MCF 10A (cell line): ENCODE measurements around the gene EMILIN2. TPM values are rescaled to one million over a fixed set of nuclear protein-coding genes. Genes with fewer than 3 reads are reported as not detected.

ENCODE experiments used
- BruUV-seq: library from RNA; stranded (reverse); fragments of 400-500 nt; replicated peaks from 2 replicates; lab custom pipeline; 2021; lab: Mats Ljungman, UMichigan
- CTCF ChIA-PET: fragments of 300-600 bp; sonication (Branson Sonifier 250); formaldehyde crosslinking; extraction: SDS; loops from one replicate; lab custom pipeline; 2021; ENCODE audit warnings: antibody characterized with exemption, inconsistent platforms; lab: Yijun Ruan, JAX
- POLR2A ChIA-PET: fragments of 300-600, 350-650 bp; sonication (Branson Sonifier 250); formaldehyde crosslinking; extraction: SDS; loops from one replicate; lab custom pipeline; 2020; ENCODE audit warnings: antibody characterized with exemption, inconsistent platforms; lab: Yijun Ruan, JAX
- DNase-seq: peaks from one replicate; pipeline ENCODE4 v3.0.0-alpha.2; 2018; ENCODE audit not compliant: unreplicated experiment
- H3K27ac Mint-ChIP-seq: one replicate; pipeline ENCODE4 v1.8.0; 2022; ENCODE audit warnings: mild to moderate bottlenecking, low read depth, mixed read lengths; ENCODE audit not compliant: unreplicated experiment
- H3K27me3 Mint-ChIP-seq: one replicate; pipeline ENCODE4 v1.8.0; 2022; ENCODE audit warnings: mixed read lengths; ENCODE audit not compliant: insufficient read depth, unreplicated experiment
- H3K36me3 Mint-ChIP-seq: one replicate; pipeline ENCODE4 v1.8.0; 2022; ENCODE audit warnings: mild to moderate bottlenecking, moderate library complexity, mixed read lengths; ENCODE audit not compliant: insufficient read depth, unreplicated experiment
- H3K4me1 Mint-ChIP-seq: one replicate; pipeline ENCODE4 v1.8.0; 2022; ENCODE audit warnings: mixed read lengths; ENCODE audit not compliant: insufficient read depth, unreplicated experiment
- H3K4me3 Mint-ChIP-seq: one replicate; pipeline ENCODE4 v1.8.0; 2022; ENCODE audit warnings: mild to moderate bottlenecking, moderate library complexity, mixed read lengths; ENCODE audit not compliant: unreplicated experiment
- H3K9me3 Mint-ChIP-seq: one replicate; pipeline ENCODE4 v1.8.0; 2022; ENCODE audit warnings: mixed read lengths; ENCODE audit not compliant: unreplicated experiment
- intact Hi-C: fragments of 100-400 bp; cut with micrococcal nuclease; formaldehyde crosslinking; loops from 2 replicates; pipeline ENCODE4 v1.14.1; 2022
- total RNA-seq: library from RNA; stranded (reverse); gene quantifications from 2 replicates; pipeline ENCODE4 v1.2.3, GENCODE V29; 2022
- TF ChIP-seq, protein P1 (sequence below): fragments of 200-600 bp; IDR thresholded peaks from one replicate; pipeline ENCODE4 v1.8.0; 2022; ENCODE audit warnings: antibody characterized with exemption, mild to moderate bottlenecking; ENCODE audit not compliant: unreplicated experiment

The EMILIN2 gene
- total RNA-seq, 1 experiment from 2014 or later, result not detected

DNA sequence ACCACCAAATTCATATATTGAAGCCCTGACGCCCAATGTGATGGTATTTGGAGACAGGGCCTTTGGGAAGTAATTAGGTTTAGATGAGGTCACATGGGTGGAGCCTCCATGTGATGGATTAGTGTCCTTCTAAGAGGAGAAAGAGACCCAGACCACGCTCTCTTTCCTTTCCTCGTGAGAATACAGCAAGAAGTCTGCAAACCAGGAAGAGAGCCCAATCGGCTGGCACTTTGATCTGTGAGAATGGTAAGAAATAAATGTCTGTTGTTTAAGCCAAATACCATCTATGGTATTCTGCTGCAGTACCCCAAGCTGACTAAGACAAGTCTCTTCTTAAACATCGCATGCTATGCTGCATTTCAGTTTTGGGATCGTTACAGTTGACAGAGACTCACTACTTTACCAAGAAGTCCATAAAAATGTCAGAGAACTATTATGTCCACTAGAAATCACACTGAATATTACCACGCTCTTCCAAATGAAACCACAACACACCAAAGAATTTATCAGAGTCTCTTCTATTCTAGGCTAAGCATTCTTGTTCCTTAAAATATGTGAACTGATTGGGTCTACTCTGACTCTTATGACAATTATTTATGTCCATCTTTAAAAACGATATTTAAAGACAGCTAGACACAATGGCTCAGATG, 117.7 kb downstream of the EMILIN2 start:
- TF ChIP-seq, protein P1, sequence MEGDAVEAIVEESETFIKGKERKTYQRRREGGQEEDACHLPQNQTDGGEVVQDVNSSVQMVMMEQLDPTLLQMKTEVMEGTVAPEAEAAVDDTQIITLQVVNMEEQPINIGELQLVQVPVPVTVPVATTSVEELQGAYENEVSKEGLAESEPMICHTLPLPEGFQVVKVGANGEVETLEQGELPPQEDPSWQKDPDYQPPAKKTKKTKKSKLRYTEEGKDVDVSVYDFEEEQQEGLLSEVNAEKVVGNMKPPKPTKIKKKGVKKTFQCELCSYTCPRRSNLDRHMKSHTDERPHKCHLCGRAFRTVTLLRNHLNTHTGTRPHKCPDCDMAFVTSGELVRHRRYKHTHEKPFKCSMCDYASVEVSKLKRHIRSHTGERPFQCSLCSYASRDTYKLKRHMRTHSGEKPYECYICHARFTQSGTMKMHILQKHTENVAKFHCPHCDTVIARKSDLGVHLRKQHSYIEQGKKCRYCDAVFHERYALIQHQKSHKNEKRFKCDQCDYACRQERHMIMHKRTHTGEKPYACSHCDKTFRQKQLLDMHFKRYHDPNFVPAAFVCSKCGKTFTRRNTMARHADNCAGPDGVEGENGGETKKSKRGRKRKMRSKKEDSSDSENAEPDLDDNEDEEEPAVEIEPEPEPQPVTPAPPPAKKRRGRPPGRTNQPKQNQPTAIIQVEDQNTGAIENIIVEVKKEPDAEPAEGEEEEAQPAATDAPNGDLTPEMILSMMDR, result no peak
- no peak overlapping the region for H3K4me3 Mint-ChIP-seq
- H3K36me3 Mint-ChIP-seq, result no peaks in the 10 kb centered on the region
- BruUV-seq, result no TSS peak
- ChIA-PET CTCF (interaction anchor here (0.6 to 0.7 kb wide), 4 partner anchors 21 to 270 kb away, joined by 3 to 4 read pairs (median 3); no protein-coding TSS in a partner anchor), POLR2A (no interaction called here)
- intact Hi-C loops, result no loop called here
- no peak overlapping the region for H3K27ac Mint-ChIP-seq
- no peaks in the 10 kb centered on the region for H3K27me3 Mint-ChIP-seq
- H3K4me1 Mint-ChIP-seq, result no peaks in the 10 kb centered on the region
- DNase-seq, result no peak
- H3K9me3 Mint-ChIP-seq, result no peaks in the 10 kb centered on the region

Other genes starting within 250 kb of the EMILIN2 start
- gene SMCHD1, start 191.3 kb upstream of the EMILIN2 start, total RNA-seq, result 43.7 and 50.7 TPM in 2 replicates
- gene LPIN2, start 166.1 kb downstream of the EMILIN2 start, total RNA-seq, result 13.1 and 15.9 TPM in 2 replicates